Activated CD4-positive, alpha-beta T cell treated with anti-CD3 and anti-CD28 coated beads, Interleukin-2, amount 50 U/mL, for 48 hours (primary cell): Measurements from ENCODE around the gene PTPRN2.

ENCODE experiments used
- DNase-seq, 2 experiments: peaks; one replicate each; pipeline ENCODE4 v3.0.0-alpha.2; 2020

PTPRN2 gene

DNA sequence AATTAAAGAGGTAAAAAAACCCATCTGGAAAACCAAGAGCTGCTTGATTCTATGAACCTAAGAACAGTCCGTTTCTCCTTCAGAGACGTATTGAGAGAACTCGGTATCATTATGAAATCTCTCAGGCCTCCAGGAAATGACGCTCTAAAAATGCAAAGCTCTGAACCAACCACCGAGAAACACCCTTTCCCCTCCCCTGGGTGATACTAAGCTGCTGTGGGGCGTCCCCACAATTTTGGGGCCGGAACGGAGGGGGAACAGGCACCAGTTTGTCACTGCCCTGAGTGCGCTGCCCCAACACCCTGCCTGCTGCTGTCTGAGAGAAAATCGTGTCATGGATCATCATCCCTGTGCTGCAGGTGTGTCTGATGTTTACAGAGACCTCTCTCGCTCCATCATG lies 741.4 kb downstream of the PTPRN2 start:
- no peak for DNase-seq

DNA sequence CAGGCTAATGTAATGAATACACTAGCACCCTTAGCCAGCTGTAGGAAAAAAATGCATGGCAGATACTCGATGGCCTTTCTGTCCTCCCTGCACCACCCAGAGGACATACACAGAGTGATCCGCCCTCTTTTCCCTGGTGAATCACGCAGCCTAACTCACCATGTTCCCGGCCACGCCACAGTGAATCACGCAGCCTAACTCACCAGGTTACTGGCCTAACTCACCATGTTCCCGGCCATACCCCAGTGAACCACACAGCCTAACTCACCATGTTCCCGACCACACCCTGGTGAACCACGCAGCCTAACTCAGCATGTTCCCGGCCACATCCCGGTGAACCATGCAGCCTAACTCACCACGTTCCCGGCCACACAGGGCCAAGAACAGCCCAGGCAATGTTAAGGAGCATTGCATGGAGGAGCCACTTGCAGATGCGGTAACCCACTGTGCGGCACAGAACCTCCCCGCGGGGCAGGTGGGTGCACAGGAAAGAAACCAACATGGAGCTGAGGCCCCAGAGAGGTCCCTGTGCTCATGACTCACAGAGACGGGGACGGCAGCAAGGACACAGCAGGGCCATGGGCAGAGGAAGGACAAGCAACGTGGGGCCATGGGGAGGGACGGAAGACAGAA lies 742.3 kb downstream of the PTPRN2 start:
- DNase-seq, result no peak

DNA sequence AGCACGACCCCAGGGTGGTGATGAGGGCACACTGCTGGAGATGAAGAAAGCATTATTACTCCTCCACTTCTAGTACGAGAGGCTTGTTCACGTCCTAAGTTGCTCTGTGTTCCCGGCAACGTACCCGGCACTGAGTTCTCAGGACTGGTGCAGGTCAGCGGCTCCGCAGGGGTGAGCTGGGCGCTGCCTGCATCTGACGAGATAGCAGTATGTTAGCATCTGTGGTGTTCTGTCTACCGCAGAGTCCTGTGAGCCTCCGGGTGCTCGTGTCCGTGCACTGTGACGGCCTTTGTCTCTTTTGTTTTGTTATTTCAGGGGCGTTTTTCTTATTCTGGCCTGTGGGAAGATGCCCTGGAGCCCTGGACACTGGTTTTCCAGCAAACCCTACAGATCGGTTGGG lies 743.0 kb downstream of the PTPRN2 start:
- no peak for DNase-seq

DNA sequence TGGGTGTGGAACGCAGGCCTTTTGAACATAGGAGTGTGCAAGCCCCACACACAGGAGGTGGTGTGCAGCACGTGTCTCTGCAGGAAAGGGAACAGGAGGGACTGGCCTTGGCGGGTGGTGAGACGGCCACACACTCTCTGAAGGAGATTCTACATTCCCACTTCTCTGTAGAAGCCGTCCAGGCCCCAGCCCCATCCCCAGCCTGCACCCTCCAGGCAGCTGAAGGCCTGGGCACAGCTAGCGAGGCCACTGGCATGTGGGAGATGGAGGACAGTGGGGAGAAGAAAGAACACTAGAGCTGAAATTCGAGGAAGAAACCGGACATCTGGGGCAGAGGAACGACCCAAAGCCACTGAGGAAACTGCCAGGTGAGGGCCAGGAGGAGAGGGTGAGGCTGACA lies 743.5 kb downstream of the PTPRN2 start:
- no peak for DNase-seq

DNA sequence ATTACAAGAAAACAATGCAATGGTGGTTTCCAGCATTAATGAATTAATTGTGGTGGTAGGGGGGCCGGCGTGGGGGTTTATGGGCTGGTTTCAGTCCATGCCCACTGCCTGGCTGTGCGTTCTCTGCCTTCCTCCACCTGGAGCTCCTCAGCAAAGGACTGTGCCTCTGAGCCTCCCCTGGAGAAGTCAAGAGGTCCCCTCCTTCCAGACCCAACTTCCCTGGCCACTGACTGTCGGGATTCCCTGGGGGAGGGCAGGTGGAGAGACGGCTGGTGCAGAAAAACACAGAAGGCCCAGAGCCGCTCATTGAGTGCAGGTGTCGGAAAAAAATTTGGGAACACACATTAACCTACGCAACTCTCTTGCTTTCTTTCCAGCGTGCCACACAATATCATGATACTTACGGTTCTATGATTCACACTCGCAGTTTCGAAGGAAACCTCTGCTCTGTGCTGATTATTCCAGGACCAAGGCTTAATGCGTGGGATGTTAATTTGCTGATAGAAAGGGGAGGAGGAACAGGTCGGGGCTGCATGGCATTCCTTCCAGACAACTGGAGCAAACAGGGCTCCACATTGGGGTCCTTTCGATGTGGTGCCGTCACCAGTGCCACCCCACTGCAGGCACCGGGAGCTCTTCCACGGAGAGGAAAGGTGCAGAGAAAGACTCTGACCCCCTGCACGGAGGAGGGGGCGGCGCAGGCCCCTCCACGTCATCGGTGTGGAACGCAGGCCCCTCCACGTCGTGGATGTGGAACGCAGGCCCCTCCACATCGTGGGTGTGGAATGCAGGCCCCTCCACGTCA lies 744.1 kb downstream of the PTPRN2 start:
- DNase-seq, result no peak

DNA sequence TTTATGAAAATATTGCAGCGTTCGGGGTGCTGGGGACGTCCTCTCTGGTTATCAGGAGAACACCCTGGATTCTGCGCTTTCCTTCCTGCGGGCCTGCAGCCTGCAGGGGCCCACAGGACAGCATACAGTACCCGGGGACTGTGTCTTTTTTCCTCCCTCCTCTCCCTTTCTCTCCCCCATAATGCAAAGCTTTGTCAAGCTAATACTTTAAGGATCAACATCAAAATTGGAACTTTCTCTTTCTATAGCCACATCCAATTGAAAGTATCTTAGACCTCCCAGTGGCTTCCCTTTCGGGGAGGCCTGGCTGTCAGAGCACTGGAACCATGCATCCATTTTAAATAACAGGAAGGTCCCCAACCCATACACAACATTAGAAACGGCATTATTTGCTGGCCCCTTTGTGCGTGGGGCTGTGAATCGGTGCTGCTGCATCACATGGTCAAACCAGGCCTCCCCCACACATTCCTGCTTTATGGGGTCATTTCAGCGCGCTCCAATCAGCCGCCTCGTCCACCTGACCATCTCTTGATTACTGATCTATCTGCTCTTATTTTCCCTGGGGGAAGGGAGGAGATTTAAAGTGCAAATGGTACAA lies 745.8 kb downstream of the PTPRN2 start:
- DNase-seq, result no peak

DNA sequence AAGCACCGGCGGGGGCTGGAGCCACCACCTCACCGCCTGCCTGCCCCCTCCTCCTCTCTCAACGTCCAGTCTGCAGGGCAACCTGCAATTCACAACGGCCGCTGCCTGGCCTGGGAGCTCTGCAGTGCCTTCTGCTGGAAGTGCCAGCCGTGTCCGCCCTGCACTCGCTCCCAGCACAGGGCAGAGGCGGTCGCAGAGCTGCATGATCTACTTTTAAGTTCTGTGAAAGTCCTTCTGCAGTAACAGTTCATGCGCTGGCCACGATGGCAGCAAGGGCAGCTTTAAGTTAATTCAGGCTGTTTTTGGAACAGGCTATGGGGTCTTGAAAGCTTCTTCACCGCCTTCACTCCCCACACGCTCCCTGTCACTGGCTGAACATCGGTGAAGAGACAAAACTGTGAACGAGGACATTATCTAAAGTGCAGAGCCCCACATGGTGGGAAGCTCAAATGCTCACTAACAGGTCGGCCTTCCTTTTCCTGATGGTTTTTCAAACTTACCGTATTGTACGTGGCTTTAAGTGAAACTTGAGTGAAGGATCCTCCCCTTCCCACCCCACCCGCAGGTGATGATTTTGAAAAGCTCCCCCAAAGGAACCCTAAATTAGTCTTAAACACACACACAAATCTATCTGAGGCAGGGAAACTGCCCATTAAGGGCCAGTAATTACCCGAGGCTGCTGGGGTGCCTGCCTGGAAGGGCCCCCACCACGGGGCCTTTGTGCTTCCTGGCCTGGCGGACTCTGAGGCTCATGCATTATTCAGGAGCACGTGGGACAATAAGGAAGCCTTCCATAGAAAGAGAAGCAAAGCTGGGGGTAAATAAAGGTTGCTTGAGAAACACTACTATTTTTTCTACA lies 746.5 kb downstream of the PTPRN2 start:
- no peak for DNase-seq

DNA sequence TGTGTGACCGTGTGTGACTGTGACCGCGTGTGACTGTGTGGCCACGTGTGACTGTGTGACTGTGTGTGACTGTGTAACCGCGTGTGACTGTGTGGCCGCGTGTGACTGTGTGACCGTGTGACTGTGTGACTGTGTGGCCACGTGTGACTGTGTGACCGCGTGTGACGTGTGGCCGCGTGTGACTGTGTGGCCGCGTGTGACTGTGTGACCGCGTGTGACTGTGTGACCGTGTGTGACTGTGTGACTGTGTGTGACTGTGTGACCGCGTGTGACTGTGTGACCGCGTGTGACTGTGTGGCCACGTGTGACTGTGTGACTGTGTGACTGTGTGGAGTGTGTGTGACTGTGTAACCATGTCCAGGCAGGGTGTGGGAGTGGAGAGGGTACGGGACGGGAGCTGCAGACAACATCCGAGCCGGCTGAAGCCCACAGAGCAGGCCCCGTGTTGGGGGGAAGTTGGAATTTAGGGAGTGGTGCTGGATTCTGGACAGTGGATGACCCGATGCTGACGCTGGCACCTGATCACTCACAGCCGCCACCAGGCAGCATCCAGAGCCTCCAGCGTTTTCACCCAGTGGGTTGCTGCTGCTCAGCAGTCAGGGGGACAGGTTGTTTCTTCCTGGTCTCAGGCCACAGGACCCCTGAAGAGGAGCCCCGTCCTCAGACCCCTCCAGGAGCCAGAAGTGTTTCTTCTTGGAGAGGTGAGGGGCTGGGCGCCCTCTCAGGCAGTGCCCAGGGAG lies 747.3 kb downstream of the PTPRN2 start:
- no peak for DNase-seq

DNA sequence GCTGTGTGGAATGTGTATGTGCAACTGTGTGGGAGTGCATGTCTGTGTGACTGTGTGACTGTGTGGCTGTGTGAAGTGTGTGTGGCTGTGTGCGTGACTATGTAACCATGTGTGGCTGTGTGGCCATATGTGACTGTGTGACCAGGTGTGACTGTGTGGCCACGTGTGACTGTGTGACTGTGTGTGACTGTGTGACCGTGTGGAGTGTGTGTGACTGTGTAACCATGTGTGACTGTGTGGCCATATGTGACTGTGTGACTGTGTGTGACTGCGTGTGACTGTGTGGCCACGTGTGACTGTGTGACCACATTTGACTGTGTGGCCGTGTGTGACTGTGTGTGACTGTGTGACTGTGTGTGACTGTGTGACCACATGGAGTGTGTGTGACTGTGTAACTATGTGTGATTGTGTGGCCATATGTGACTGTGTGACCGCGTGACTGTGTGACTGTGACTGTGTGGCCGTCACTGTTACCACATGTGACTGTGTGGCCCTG lies 747.9 kb downstream of the PTPRN2 start:
- no peak for DNase-seq

DNA sequence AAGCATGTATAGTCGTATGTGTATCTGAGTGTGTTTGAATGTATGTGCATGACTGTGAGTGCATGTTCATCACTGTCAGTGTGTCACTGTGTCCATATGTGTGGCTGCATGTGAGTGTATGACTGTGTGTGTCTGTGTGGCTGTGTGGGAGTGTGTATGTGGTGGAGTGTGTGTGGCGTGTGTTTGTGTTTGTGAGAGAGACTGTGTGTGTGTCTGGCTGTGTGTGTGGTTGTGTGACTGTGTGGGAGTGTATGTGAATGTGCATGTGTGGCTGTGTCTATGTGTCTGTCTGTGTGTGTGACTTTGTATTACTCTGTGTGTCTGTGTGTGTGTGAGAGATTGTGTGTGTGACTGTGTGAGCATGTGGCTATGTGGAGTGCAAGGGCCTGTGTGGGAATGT lies 748.4 kb downstream of the PTPRN2 start:
- no peak for DNase-seq

DNA sequence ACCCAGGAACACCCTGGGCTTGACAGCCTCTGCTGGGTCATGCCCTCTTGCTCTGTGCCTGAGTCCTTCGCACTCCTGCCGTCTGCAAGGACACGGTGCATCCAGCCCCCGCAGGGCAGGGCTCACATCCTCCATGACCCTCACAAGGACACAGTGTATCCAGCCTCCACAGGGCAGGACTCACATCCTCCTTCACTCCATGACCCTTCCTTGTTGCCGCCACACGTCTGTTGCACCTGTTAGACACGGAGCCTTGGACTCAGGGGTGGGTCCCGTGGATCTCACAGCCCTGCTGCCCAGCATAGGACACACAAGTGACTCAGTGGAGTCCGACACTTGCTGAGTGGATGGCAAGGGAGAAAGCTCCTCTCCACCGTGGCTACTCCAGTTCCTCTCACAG lies 750.1 kb downstream of the PTPRN2 start:
- DNase-seq, result no peak

DNA sequence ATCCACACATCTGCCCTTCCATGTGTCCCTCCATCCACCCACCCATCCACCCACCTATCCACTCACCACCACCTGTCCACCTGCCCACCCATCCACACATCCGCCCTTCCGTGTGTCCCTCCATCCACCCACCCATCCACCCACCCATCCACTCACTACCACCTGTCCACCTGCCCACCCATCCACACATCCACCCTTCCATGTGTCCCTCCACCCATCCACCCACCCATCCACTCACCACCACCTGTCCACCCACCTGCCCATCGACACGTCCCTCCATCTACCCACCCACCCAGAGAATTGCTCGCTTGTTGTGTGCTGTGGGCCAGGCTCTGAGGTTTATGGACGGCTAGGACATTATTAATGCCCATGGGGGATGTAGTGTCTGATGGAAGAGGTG lies 750.6 kb downstream of the PTPRN2 start:
- DNase-seq, result no peak

DNA sequence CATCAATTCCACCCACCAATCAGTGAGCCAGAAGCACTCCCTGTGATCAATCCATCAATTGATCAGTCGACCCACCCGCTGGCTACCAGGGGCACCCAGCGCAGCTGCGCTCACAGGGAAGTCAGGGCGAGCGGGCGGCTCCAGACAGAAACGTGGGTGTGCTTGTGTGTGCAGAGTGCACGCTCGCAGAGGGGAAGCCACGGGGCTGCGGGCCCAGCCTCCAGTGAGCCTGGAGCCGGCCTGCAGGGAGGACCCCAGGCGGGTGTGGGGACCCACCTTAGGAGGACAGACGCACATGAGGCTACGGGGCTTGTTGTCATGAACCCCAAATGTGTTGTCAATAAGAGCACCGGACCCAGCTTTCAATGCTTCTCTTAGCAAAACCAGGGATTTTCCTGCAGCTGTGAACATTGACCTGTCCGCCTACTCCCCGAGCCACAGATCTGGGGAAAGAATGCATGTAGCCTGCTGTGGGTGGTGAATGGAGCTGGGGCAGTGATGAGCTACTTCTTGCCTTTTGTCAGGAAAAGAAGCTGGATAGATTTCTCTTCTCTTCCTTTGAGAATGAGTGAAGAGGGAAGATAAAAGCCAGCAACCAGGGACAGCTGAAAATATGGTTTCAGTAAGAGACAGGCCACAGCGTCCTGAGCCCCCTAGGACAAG lies 753.0 kb downstream of the PTPRN2 start:
- DNase-seq, result no peak

DNA sequence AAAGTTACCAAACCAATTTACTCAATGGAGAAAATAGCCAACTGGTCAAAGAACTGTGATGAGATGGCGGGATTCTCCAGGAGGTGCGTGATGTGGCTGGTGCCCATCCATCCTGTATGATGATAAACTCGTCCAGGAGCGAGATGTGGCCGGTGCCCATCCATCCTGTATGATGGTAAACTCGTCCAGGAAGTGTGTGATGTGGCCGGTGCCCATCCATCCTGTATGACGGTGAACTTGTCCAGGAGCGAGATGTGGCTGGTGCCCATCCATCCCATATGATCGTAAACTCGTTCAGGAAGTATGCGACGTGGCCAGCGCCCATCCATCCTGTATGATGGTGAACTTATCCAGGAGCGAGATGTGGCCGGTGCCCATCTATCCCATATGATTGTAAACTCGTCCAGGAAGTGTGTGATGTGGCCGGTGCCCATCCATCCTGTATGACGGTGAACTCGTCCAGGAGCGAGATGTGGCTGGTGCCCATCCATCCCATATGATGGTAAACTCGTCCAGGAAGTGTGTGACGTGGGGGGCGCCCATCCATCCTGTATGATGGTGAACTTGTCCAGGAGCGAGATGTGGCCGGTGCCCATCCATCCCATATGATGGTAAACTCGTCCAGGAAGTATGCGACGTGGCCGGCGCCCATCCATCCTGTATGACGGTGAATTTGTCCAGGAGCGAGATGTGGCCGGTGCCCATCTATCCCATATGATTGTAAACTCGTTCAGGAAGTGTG lies 754.6 kb downstream of the PTPRN2 start:
- no peak for DNase-seq

DNA sequence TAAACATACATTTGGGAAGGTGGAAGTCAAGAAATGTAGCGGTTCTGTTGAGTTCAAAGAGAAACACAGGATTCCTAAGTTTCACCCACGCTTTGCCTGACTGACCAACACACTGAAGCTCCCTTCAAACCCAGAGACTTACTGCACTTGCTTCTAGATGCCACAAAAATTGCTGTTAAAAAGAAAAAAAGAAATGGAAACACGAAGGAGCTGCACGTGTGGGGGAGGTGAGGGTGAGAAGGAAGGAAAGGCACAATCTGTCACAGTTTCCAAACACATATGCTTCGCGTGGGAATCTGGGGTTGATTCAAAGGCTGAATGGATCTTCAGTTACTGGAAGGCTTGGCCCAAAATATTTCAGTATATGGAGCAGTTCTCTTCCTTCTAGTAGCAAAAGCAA lies 755.2 kb downstream of the PTPRN2 start:
- DNase-seq, result no peak

DNA sequence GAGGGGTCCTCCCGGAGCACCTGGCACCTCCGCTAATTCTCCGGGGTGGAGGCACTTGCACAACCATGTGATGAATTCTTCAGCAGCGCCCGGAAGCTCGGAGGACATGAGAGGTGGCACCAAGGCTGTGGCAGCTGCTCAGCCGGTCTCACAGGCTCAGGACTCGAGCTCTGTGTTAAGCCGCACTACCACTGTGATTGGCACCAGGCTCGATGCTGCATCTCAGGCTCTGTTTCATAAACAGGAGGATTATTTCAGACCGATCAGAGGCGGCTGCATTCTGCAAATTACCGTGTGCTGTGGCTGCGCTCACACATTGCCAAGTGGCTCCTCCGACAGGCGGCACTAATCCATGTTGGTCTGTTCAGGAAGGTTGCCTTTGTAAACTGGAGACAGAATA lies 755.6 kb downstream of the PTPRN2 start:
- no peak for DNase-seq

DNA sequence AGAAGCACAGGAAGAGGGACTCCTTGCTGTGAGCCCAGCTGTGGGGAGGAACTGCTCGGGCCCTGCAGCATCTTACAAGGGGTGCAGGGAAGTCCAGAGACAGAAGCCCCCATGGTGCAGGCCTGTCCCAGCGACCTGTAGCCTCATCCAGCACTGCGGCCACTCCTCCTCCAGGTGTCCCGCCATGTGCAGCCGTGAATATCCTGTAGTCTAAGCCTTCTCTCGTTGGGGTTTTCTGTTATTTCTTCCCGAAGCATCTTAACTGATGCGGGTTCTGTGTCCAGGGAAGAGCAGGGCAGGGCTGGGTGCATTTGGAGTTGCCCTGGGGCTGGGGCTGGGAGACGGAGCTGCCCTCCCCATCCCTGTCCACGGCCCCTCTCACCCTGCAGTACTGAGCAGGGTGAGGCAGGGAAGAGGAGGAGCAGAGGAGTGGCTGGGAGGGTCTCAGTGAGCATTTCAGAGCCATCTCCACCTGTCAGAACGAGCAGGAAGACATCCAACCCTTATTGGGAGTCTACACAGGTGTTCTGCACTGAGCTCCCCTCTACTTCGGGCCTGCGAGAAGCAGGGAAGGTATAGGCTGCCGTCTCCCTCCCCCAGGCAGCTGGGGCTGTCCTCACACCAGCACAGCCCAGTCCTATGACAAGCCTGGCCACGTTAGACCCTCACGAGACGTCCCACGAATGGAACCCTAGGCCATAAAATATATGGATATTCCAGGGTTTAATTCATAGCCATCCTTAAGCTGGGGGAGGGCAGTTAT lies 756.3 kb downstream of the PTPRN2 start:
- DNase-seq, result no peak

DNA sequence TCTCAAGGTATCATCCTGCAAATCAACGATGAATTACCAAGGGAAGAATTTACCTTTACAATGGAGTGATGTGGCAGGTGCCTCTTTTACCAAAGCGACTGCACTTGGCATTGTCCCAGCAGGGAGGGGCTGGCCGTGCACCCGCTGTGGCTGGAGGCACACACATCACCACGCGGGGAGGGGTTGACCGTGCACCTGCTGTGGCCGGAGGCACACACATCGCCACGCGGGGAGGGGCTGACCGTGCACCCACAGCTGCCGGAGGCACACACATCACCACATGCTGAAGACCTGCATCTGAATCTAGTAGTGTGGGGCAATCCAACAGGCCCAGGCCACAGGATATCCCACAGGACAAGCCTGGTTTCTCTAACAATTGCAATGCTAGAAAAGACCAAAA lies 757.3 kb downstream of the PTPRN2 start:
- DNase-seq, result no peak

DNA sequence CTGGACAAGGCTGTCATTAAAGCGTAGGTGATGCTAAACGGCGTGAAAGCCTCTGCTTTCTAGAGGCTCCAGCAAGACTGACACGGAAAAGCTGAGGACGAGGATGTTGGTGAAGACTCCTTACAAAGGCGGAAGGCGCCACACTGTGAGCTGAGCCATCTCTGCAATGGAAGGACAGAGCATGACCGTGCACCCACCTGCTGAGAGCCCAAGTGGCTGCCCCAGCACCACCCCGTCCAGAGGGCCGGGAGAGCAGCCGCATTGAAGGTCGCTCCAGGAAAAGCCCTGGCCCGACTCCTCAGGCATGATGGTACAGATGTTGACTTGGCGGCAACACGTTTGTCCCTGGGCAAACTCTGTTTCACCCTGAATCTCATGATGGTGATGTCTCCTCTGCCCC lies 758.1 kb downstream of the PTPRN2 start:
- no peak for DNase-seq

DNA sequence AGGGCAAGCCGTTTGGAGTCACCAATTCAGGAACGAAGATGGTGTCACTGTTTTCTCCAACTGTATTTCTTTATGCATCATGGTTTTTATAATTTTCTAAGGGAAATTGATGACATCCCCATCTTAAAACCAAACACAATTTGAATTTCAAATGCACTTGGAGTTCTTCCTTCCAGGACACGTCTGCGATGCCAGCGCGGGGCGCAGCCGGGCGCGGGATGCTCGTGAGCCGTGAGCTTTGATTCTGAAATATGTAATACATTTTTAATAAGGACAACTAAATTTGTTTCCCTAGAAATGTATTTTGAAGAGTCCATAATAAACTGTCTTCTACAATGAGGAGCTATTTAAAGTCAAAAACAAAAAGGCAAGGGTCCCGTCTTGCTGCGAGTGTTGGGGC lies 758.7 kb downstream of the PTPRN2 start:
- no peak for DNase-seq
